Ammon's horn (tissue), 1 donor: ENCODE data around the gene COG2.
"Not testable (repeated sequence)": the region's sequence is repeated elsewhere in the genome, so short reads cannot be mapped to it uniquely, and the experiment has no call there.

Experiments
- DNase-seq: peaks from one replicate; pipeline ENCODE4 v3.0.0-alpha.2; 2016; ENCODE audit warnings: low spot score

COG2 gene, protein sequence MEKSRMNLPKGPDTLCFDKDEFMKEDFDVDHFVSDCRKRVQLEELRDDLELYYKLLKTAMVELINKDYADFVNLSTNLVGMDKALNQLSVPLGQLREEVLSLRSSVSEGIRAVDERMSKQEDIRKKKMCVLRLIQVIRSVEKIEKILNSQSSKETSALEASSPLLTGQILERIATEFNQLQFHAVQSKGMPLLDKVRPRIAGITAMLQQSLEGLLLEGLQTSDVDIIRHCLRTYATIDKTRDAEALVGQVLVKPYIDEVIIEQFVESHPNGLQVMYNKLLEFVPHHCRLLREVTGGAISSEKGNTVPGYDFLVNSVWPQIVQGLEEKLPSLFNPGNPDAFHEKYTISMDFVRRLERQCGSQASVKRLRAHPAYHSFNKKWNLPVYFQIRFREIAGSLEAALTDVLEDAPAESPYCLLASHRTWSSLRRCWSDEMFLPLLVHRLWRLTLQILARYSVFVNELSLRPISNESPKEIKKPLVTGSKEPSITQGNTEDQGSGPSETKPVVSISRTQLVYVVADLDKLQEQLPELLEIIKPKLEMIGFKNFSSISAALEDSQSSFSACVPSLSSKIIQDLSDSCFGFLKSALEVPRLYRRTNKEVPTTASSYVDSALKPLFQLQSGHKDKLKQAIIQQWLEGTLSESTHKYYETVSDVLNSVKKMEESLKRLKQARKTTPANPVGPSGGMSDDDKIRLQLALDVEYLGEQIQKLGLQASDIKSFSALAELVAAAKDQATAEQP

DNA sequence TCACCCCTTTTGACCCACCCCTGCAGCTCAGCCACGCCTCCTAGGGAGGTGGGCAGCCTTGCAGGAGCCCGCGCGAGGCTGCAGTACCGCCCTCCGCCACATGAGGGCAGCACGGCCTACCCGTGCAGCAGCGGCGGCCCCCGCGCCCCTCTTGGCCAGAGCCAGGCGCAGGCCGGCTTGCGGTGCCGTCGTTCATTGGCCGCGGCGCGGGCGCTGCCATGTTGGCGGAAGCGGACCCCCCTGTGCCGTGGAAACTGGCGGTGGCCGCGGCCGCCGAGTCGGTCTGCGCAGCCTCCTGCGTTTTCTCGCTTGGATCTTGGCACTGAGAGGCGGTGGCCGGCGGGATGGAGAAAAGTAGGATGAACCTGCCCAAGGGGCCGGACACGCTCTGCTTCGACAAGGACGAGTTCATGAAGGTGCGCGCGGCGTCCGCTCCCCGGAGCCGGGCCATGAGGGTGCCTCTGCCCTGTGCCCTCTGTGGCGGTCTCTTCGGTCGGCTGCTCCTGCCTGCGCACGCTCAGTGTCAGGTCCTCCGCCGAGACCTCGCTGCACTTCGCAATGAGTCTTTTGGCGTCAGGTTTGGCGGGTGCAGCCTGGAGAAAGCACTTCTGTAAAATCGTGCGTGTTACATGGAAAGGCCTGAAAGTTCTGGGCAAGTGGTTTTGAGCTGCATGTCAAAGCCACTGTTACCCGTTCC lies at the start of gene COG2:
TSS of gene COG2 (plus strand) at position 219 of the 697 bp plus-strand sequence. CDS start at position 345, 126 bp downstream.
- DNase-seq, result peak; percentile 94

DNA sequence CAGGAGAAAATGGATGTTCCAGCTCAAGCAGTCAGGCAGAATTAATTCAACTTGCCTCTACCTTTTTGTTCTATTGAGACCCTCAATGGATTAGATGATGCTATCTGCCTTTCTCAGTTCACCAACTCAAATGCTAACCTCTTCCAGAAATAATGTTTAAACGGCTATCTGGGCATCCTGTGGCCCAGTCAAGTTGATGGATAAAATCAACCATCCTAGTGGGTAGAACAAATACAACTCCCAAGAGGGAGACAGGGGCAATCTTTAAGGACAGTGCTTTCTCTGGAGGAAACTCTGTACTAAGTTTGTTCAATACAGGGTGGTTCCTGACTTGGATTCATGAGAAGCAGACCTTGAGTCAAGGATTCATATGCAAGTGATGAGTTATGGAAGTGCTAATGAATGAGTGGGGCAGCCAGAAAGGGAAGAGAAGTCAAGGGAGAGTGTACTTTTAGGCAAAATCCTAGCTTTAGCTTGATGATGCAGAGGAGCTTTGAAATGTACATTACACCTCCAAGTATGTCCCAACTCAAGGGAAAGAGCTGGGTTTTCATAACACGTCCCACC lies 49.4 kb upstream of the COG2 start:
- no peak for DNase-seq

DNA sequence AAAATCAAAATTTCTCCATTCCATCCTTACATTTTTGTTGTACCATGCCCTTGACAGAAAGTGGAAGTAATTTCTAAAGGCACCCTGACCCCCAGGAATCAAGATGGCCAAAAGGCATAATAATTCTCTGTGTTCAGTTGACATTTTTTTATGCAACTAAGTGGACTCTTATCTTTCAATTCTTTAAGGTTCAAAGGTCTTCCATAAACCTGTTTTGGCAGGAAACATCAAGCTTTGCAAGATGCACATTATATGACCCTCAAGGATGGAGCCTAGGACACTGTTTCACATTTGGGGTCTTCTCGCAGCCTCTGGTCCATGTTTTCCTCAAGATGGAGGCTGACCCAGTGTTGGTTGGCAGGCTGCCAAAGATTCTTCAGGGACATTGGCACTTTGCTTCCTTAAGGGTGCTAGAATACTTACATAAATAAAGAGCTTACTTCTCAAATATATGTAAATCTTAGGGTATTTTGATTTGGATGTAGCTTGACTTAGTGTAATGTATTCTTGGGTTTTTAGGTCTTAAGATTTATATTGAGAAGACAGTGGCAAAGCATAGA lies 48.0 kb upstream of the COG2 start:
- no peak for DNase-seq

DNA sequence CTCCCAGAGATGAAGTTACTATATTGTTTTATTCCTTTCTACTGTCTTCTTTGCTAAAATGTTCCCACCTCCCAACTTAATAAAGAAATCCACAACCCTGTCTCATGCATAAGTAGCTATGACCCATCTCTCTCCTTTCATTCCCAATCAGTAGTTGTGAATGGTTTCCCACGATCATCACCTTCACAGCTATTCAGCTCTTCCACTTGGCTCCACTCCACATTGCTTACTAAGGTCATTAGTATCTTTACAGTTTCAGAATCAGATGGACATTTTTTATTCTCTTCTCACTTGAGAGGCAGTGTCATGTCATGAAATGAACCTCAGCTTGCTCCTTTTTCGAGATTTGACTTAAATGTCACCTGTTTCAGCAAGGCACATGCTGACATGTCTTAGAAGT lies 47.1 kb upstream of the COG2 start:
- DNase-seq, result no peak

DNA sequence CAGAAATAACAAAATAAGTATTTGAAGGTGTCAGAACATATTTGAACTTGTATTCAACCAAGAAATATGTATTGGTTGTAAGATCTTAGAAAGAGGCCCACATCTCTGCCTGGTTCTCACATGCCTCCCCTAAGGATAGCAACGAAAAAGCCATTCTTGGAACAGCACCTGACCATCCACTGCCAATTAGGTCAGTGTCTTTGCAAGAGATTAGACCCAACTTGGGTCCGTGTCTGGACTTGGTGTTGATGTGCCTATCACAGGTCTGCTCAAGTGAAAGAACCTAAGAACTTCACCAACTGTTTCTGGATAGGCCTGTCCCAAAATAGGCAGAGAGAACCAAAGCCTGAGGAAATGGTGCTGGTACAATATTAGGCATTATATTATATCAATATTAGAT lies 46.0 kb upstream of the COG2 start:
- no peak for DNase-seq

DNA sequence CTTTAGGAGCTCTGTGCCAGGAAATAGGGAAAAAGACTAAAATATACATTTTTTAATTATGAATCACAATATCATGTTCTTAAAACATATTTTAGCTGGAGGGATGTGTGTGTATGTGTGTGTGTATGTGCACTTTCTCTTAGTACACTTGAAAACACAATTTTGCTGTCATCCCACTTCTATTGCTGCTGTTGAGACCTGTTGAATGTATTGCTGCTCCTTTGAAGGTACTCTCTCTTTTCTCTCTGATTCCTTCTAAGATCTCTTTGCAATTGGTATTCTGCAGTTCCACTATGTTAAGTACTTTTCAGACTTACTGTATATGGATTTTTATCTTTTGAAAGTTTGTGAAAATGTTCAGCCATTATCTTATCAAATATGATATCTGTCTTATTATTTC lies 43.5 kb upstream of the COG2 start:
- DNase-seq, result no peak

DNA sequence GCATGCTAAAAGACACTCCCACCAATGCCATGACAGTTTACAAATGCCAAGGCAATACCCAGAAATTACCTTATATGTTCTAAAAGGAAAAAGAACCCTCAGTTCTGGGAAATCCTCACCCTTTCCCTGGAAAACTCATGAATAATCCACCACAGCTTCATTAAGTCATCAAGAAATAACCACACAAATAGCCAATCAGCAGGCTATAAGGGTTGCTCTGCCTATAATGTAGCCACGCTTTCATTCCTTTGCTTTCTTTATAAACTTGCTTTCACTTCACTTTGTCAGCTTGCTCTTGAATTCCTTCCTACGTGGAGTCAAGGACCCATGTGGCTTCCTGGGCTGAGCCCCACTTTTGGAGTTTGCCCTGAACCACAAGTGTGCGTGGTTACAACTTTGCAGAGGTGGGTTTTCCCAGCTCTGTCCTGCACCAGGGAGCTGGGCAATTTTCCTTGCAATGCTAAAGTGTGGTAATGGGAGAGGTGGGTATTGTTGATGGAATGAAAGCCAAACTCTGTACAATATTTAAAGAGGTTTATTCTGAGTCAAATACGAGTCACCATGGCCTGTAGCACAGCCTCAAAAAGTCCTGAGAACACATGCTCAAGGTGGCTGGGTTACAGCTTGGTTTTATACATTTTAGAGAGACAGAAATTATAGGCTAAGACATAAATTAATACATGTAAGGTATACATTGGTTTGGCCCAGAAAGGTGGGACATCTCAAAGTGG lies 42.2 kb upstream of the COG2 start:
- no peak for DNase-seq

DNA sequence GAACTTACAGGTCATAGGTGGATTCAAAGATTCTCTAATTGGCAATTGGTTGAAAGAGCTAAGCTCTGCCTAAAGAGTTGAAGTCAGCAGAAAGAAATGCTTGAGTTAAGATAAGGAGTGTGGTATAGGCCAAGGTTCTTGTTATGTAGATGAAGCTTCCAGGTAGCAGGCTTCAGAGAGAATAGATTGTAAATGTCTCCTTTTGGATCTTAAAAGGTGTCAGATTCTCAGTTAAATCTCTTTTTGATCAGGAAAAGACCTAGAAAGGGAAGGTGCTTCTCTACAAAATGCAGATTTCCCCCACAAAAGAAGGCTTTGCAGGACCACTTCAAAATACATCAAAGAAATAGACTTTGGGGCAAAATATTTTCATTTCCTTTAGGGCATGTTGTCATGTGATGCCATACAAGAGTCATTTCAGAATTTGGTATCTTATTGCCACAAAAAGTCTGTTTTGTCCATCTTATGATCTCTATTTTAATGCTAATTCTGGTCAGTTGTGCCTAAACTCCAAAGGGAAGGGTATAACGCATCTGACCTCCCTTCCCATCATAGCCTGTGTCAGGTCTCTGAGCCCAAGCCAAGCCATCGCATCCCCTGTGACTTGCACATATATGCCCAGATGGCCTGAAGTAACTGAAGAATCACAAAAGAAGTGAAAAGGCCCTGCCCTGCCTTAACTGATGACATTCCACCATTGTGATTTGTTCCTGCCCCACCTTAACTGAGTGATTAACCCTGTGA lies 41.5 kb upstream of the COG2 start:
- DNase-seq, result not testable (repeated sequence)

DNA sequence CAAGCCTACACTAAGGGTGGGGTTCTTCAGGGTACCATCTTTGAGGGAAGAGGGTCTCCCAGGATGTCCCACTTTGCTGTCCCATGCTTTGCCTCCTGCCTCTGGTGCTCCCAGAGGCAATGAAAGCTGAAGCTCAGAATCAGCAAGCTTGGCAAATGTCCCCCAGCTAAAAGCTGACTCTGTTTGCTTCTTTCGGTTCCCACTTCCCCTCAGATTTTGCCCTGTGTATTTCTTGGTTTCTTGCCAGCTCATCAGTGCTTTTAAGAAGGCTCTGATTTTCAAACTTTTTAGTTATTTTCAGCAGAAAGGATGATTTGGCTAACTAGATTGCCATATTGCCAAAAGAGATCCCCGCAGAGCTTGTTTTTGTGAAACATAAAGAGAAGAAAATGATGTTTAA lies 33.1 kb upstream of the COG2 start:
- DNase-seq, result peak; percentile 24

DNA sequence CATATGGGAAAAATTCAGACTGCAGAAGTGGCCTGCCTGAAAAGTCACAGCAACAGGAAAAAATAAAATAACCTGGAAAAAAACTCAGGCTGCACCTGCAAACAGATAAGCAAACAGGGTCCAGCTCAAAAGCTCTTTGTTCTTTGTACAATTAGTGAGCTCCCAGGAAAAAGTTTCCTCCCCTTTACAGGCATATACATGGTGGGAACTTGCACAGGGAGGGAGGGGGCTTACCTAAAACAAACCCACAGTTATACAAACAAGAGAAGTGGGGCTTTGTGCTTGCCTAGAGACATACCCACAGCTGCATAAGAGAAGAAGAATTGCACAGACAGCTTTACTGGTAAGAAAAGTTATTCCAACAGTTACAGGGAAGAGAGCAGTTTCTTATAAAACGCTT lies 31.7 kb upstream of the COG2 start:
- DNase-seq, result no peak

DNA sequence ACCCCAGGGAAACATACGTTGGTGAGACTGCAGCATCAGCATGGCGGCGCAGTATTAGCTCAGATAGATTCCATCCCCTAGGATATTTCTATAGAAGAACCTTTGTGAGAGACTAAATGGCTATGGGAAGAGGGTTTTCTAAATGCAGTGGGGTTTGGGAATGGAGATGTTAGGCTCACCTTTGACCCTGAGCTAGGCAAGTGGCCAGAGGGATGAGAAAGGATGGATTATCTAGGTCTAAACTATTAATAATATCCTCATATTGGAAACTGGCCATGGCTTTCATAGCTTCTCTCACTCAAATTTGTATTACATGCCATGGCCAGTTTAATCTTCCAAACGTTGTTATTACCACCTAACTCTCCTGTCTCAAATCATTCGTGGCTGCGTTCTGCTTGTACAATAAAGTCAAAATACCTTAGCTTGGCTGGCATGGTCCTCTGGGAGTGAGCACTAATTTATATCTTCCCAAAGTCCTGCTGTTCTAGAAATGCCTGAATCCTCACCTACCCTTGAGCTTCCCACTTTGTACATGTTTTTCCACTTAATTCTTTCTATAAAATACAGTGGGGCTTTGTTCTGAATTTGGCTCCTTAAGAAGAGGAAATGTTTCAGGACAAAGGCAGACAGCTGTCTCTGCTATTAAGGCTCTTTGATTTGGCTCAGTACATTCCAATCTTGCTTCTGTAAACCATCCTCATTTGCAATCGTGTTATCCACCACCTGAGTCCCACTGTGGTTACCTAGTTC lies 31.0 kb upstream of the COG2 start:
- DNase-seq, result no peak

DNA sequence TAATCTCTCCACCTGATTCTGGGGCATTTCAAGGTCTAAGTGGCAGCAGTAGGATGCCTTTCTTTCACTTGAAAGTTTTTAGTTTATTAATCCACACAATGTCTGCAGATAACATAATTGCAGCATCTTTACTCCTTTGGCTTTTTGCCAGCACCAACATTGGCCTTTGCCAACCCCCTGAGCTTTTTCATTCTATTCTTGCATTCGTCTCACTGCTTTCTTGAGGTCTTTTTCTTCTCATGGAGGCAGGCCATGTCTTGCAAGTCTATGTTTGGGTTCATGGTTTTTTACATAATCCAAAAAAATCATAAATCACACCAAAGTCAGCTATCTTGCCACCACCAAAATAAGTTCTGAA lies 30.4 kb upstream of the COG2 start:
- DNase-seq, result no peak

DNA sequence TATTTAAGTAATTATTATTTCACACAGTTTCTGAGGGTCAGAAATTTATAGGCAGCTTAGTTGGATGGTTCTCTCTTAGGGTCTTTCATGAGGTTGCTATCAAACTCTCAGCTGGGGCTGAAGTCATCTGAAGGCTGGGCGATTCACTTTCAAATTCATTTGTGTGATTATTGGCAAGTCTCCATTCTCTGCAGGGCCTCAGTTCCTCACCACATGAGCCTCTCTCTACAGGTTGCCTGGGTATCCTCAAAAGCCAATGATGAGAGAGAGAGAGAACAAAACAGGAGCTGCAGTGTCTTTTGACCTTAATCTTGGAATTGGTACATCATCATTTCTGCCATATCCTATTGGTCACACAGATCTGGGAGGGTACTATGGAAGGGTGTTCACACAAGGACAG lies 29.6 kb upstream of the COG2 start:
- DNase-seq, result no peak

DNA sequence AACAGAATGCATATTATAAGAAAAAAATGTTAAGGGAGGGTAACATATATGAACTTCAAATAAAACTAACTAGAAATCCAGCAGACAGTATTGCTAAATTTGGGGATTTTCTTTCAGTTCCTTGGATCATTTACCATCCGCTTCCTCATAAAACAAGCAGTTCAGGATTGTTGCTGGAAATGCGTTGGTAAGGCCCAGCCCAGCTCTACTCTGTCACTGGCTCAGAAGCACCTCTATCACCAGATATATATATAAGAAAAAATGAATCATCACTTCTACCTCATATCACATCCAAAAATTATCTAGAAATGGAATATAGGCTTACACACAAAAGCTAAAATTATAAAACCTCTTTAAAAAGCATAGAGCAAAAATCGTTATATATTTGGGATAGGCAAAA lies 28.2 kb upstream of the COG2 start:
- no peak for DNase-seq

DNA sequence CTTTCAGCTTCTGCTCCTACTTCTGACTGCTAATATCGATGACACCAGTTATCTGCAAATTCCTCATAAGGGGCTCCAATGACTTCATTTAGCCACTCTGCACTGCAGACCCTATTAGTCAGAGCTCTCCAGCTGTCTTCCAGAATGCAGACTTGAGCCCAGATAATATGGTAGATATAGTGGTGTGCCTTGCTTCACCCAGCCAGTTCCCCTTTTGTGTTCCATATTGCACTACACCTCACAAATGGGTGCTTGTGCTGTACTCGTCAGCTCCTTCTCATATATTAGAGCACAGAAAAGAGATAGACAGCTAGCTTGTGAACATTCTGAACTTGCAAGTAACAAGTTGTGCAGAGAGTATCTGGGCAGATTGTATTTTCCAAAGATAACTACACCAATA lies 23.7 kb upstream of the COG2 start:
- DNase-seq, result no peak

DNA sequence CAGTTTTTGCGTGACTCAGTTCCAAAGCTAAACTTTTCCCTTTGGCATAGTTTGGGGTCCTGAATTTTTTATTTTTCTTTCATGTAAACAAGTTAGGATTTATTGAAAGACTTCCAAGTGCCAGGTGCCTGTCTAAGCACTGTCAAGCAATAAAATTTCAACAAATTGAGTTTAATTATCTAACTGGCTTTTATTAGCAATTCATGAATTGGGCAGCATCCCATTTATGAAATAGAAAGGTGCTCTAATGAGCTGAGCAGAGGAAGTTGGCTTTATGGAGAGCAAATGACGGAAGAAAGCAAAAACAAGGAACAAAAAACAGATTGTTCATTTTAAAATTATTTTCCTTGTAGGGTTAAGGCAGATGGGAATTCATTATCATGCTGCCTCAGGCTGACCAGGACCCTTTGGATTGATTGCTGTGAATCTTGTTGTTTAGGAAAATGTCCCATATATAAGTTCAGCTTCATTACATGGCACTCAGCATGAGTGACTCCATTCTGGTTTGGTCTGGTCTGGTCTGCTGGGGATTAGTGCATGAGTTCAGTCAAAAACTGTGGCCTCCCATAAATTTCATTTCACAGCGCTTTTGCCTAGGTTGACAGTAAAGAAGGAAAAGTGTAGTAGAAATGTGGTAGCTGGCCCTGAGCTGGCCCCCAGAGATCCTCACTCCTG lies 21.5 kb upstream of the COG2 start:
- no peak for DNase-seq

DNA sequence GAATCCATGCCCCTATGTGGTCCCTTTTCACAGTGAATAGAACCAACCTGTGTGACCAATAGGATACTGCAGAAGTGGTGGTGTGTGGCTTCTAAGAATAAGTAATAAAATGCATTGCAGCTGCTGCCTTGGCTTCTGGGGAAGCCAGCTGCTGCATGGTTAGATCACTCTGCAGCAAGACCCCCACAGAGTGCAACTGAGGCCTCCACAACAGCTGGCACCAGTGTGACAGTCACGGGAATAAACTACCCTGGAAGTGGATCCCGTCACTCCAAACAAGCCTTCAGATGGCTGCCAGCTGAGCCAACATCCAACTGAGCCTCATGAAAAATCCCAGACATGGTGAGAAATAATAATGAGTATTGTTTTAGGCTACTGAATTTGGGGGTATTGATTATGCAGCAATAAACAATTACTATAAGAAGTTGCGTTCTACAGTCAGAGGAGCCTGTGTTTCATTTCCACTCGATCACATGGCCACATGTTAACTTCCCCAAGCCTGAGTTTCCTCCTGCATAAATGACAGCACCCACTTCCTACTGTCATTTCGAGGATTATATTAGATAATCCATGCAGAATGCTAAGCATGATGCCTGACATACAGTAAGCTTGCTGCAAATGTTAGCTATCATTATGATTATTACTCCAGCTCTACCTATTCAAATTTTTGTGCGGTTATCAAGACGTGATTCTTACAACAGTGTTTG lies 20.8 kb upstream of the COG2 start:
- peak; percentile 50 for DNase-seq

DNA sequence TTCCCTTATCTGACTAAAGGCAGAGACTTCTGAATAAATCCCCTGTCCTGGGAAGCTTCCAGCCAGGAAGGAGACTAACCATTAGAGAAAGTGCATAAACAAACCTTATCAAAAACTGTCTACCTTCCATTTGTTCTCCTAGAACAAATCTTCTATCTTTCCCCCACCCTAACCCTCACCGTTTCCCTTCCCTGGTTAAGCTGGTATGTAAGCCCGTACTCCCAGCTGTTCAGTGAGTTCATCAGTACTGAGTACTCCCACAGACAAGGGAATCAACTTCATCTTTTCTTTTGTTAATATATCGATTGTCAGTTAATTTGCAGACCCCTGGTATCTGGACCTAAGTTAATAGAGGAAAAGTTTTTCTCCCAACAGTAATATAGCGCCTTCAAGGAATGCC lies 20.1 kb upstream of the COG2 start:
- DNase-seq, result no peak
